K562 (cell line): ENCODE results near the gene KIF3B. TPM values are rescaled to one million over a fixed set of nuclear protein-coding genes. Genes with fewer than 3 reads are reported as not detected.

Experiments used
- EGR1 ChIP-seq: fragments of 450-650 bp; conservative IDR thresholded peaks from 2 replicates; pipeline ENCODE4 v1.6.1; 2017; ENCODE audit warnings: mild to moderate bottlenecking
- ETS2 ChIP-seq: IDR thresholded peaks from 2 replicates; pipeline ENCODE4 v1.6.1; 2016; ENCODE audit warnings: borderline replicate concordance, missing genetic modification characterization, mild to moderate bottlenecking, moderate library complexity, missing compliant biosample characterization; ENCODE audit not compliant: poor library complexity, severe bottlenecking
- HNRNPLL ChIP-seq: fragments of 200-400 bp; formaldehyde crosslinking; IDR thresholded peaks from 2 replicates; pipeline ENCODE4 v1.6.1; 2017; ENCODE audit warnings: low read length, low read depth, mild to moderate bottlenecking; ENCODE audit not compliant: poor library complexity, severe bottlenecking
- KLF13 ChIP-seq: fragments of 450-650 bp; IDR thresholded peaks from 2 replicates; pipeline ENCODE4 v1.6.1; 2016; ENCODE audit warnings: missing genetic modification characterization, low read depth, mild to moderate bottlenecking, missing compliant biosample characterization, moderate library complexity, borderline replicate concordance
- NR2F6 ChIP-seq: fragments of 450-650 bp; formaldehyde crosslinking; IDR thresholded peaks from 2 replicates; pipeline ENCODE4 v1.4.0; 2020; ENCODE audit warnings: mild to moderate bottlenecking
- RBBP5 ChIP-seq: fragments of 200-600 bp; sonication (generic); IDR thresholded peaks from 2 replicates; pipeline ENCODE4 v1.6.1; 2012; ENCODE audit warnings: borderline replicate concordance, mild to moderate bottlenecking, low read length, control low read depth, inconsistent platforms; ENCODE audit not compliant: insufficient read depth, poor library complexity, severe bottlenecking
- ZC3H4 ChIP-seq: sonication (generic); formaldehyde crosslinking; IDR thresholded peaks from 2 replicates; pipeline ENCODE4 v1.9.0; 2021; ENCODE audit warnings: missing genetic modification reagents, borderline replicate concordance
- polyA plus RNA-seq, 8 experiments: library from polyadenylated mRNA; depleted of rRNA in 4 of 8; stranded (reverse) in 5 of 8; unstranded in 3 of 8; fragments of >200 nt; fragmentation: Nextera tagmentation in 2 of 8; fragmentation: Illumina TruSeq in 1 of 8; extraction: Ambion mirVana in 2 of 8; extraction: Trizol in 1 of 8; gene quantifications; 2 replicates each; pipeline versions ENCODE4 v1.2.1 to v1.2.3, GENCODE V29; 2011 to 2014; ENCODE audit warnings: inconsistent platforms in 1 of 8, missing spikeins in 1 of 8
- total RNA-seq, 7 experiments: library from RNA; depleted of rRNA in 6 of 7; stranded (reverse); fragments of >200 nt in 6 of 7; fragmentation: Illumina TruSeq in 2 of 7; extraction: Trizol in 2 of 7; gene quantifications; 2 replicates each; pipeline versions ENCODE4 v1.2.1 to v1.2.3, GENCODE V29; 2011 to 2021; ENCODE audit warnings: low replicate concordance in 1 of 7
- TF ChIP-seq, protein P1 (sequence below), 2 experiments: fragments of 450-650 bp; formaldehyde crosslinking in 1 of 2; IDR thresholded peaks; 2 replicates each; pipeline versions ENCODE4 v1.4.0 to v1.6.1; 2014 to 2020; ENCODE audit warnings: mild to moderate bottlenecking in 2 of 2, borderline replicate concordance in 1 of 2, low read depth in 1 of 2

The KIF3B gene
- total and polyA plus RNA-seq, 9 of the 15 experiments (the other 6 are each of a cell fraction or from before 2014, with no cell fraction given) = 2.9 to 12.3 (median 8.6) TPM

DNA sequence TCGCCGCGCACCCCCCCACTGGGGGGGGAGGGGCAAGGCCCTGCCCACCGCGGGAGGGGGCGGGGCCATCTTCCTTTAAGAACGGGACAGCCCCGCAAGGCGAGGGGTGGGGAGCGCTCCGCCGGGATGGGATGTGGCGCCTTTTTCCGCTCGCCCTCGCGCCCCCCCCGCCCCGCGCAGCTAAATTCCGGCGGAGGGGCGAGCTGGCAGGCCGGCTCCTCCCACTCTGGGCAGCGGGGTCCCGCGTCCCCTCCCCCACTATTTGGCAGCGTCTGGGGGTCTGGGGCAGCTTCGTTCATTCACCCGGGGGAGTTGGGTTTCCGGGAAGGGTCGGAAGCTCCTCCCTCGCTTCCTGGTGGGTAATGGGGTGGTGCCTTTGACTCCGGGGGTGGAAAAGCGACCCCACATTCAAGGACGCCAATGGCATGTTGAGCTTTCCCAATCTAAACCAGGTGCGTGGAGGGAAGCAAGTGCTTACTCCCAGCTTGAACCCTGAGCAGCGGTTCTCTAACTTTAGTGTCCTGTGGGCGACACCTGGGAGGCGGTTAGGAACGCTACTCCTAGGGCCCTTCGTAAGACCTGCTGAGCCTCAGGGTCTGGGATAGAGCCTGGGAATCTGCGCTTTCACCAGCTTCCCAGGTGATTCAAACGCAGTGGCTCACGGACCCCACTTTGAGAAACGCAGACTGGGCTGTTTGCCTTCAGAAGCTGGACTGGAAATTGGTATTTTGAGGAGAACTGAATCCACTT lies 81.6 kb downstream of the KIF3B start (continued):
- TF ChIP-seq, protein P1, sequence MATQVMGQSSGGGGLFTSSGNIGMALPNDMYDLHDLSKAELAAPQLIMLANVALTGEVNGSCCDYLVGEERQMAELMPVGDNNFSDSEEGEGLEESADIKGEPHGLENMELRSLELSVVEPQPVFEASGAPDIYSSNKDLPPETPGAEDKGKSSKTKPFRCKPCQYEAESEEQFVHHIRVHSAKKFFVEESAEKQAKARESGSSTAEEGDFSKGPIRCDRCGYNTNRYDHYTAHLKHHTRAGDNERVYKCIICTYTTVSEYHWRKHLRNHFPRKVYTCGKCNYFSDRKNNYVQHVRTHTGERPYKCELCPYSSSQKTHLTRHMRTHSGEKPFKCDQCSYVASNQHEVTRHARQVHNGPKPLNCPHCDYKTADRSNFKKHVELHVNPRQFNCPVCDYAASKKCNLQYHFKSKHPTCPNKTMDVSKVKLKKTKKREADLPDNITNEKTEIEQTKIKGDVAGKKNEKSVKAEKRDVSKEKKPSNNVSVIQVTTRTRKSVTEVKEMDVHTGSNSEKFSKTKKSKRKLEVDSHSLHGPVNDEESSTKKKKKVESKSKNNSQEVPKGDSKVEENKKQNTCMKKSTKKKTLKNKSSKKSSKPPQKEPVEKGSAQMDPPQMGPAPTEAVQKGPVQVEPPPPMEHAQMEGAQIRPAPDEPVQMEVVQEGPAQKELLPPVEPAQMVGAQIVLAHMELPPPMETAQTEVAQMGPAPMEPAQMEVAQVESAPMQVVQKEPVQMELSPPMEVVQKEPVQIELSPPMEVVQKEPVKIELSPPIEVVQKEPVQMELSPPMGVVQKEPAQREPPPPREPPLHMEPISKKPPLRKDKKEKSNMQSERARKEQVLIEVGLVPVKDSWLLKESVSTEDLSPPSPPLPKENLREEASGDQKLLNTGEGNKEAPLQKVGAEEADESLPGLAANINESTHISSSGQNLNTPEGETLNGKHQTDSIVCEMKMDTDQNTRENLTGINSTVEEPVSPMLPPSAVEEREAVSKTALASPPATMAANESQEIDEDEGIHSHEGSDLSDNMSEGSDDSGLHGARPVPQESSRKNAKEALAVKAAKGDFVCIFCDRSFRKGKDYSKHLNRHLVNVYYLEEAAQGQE (IDR thresholded peaks at IDR 0.05; ENCODE audit: borderline replicate concordance) = no peak
- TF ChIP-seq, protein P1 (CRISPR knock-in tag; IDR thresholded peaks at IDR 0.05; ENCODE audit: low read depth) = peak; percentile 64; the same call in 1 of the 2 replicates
- TF ChIP-seq ZC3H4 (CRISPR knock-in tag) = 0 out of 2 replicates have a peak, but pooled peaks have one; percentile 45
- TF ChIP-seq EGR1 = peak; percentile 71
- TF ChIP-seq KLF13 (tag) = 0 out of 2 replicates have a peak, but pooled peaks have one; percentile 11
- no peak for TF ChIP-seq ETS2
- peak; percentile 47 for TF ChIP-seq RBBP5
- TF ChIP-seq HNRNPLL = peak; percentile 43
- TF ChIP-seq NR2F6 (CRISPR knock-in tag) = 0 out of 2 replicates have a peak, but pooled peaks have one; percentile 12
